Neural cell (in vitro differentiated cells): ENCODE results near the gene PTPRD.

Experiments
- EZH2 ChIP-seq: fragments of 200-600, 300-800 bp; shearing (Covaris generic), sonication (generic); IDR thresholded peaks from 2 replicates; pipeline ENCODE4 v1.6.1; 2014; ENCODE audit warnings: antibody characterized with exemption, low read length, borderline replicate concordance, mild to moderate bottlenecking; ENCODE audit not compliant: insufficient read depth, poor library complexity, severe bottlenecking
- TF ChIP-seq, protein P1 (sequence below): fragments of 450-650 bp; IDR thresholded peaks from 2 replicates; pipeline ENCODE4 v1.5.1; 2014; ENCODE audit warnings: antibody characterized with exemption, mild to moderate bottlenecking, moderate library complexity; ENCODE audit not compliant: poor library complexity, severe bottlenecking

DNA sequence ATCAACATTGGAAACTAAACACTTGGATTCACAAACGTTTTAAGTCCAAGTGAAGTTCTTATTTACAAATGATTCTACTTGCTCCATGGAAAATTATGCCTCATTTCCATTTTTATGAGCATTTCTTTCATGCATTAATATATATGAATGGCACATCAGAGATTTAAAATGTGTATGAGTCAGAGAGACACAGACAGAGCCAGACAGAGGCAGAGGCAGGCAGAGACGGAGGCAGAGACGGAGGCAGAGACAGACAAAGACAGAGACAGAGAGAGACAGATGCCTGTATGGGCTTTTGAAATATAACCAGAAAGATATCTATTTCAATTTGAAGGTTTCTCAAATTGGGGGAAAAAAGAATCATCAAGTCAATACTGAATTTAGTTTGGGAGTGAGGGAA lies 649.0 kb downstream of the PTPRD start:
- TF ChIP-seq, protein P1, sequence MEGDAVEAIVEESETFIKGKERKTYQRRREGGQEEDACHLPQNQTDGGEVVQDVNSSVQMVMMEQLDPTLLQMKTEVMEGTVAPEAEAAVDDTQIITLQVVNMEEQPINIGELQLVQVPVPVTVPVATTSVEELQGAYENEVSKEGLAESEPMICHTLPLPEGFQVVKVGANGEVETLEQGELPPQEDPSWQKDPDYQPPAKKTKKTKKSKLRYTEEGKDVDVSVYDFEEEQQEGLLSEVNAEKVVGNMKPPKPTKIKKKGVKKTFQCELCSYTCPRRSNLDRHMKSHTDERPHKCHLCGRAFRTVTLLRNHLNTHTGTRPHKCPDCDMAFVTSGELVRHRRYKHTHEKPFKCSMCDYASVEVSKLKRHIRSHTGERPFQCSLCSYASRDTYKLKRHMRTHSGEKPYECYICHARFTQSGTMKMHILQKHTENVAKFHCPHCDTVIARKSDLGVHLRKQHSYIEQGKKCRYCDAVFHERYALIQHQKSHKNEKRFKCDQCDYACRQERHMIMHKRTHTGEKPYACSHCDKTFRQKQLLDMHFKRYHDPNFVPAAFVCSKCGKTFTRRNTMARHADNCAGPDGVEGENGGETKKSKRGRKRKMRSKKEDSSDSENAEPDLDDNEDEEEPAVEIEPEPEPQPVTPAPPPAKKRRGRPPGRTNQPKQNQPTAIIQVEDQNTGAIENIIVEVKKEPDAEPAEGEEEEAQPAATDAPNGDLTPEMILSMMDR: no peak
- no peak for TF ChIP-seq EZH2
